ENCODE results near the gene BIRC6. TPM values are rescaled to one million over a fixed set of nuclear protein-coding genes. Genes with fewer than 3 reads are reported as not detected.

Gene BIRC6
- total and polyA plus RNA-seq, 12 donors: 14.2 to 165 (median 80.7) TPM

- Histone ChIP-seq H3K36me3 (replicated peaks in 1 of 2) (peaks cover 0 to 9% of the 10 kb centered on the region in 2 donors), H3K4me3 (peak overlapping the region in 1 of 4 donors; percentile 88), H3K9me3 (replicated peaks in 1 of 3) (no peaks in the 10 kb centered on the region), H3K4me1 (replicated peaks in 1 of 2) (peaks cover 0 to 19% of the 10 kb centered on the region in 2 donors), H3K27ac (peak overlapping the region in 1 of 5 donors; percentile 71), H3K27me3 (no peaks in the 10 kb centered on the region)
- DNase-seq: no peak
- intact Hi-C loops (cut with DNase I): no loop called here
- TF ChIP-seq POLR2A (IDR thresholded peaks at IDR 0.05) (no peak), CTCF (IDR thresholded peaks at IDR 0.05) (no peak)
- 60 to 68% (median 65%) methylated on average over 13 of the region's 13 CpGs for WGBS, 4 donors
These were observed 269.9 kb downstream of the BIRC6 start for GRCh38 chr2:32626639-32627221.

- Histone ChIP-seq H3K4me3 (peak overlapping the region; percentile 19 to 88 (median 49)), H3K4me1 (replicated peaks in 1 of 2) (peaks cover 0 to 19% of the 10 kb centered on the region in 2 donors), H3K27ac (peak overlapping the region in 3 of 5 donors; percentile 64 to 71 (median 70)), H3K27me3 (no peaks in the 10 kb centered on the region), H3K9me3 (replicated peaks in 1 of 3) (no peaks in the 10 kb centered on the region), H3K36me3 (replicated peaks in 1 of 2) (peaks cover 0 to 16% of the 10 kb centered on the region in 2 donors)
- peak; percentile 55 to 76 (median 68) for DNase-seq
- intact Hi-C loops (cut with DNase I): no loop called here
- TF ChIP-seq CTCF (IDR thresholded peaks at IDR 0.05) (peak in 5 of 6 experiments; percentile 34 to 49 (median 41)), POLR2A (IDR thresholded peaks at IDR 0.05) (no peak)
- WGBS, 4 donors: 1 to 3% (median 1%) methylated on average over 8 to 16 of the region's 16 CpGs
These were observed 270.6 kb downstream of the BIRC6 start for GRCh38 chr2:32627441-32627813.

- Histone ChIP-seq H3K27ac (peak within 1 kb of the TSS in 3 of 5 donors; percentile 64 to 71 (median 70)), H3K36me3 (replicated peaks in 1 of 2) (peaks cover 0 to 16% of the 10 kb centered on the region in 2 donors), H3K27me3 (no peaks in the 10 kb centered on the region), H3K9me3 (replicated peaks in 1 of 3) (no peaks in the 10 kb centered on the region), H3K4me1 (replicated peaks in 1 of 2) (peaks cover 0 to 19% of the 10 kb centered on the region in 2 donors), H3K4me3 (peak within 1 kb of the TSS; percentile 58 to 94 (median 80))
- intact Hi-C loops (cut with DNase I): no loop called here
- DNase-seq: peak; percentile 96 to 98 (median 97)
- TF ChIP-seq CTCF (IDR thresholded peaks at IDR 0.05): peak in 1 of 6 experiments; percentile 15
- TF ChIP-seq POLR2A (IDR thresholded peaks at IDR 0.05): peak in 1 of 2 donors; percentile 40
- whole genome bisulfite sequencing, 4 donors: 0 to 1% (median 1%) methylated on average over 19 to 39 of the region's 39 CpGs
These were observed 271.2 kb downstream of the BIRC6 start, which contains the start of gene TTC27 for GRCh38 chr2:32627814-32628579. TSS of gene TTC27 (plus strand) at chr2:32628050. CDS start at chr2:32628293, 243 bp downstream.

- 80 to 90% (median 86%) methylated on average over 5 of the region's 5 CpGs for WGBS, 4 donors
These were observed 275.3 kb downstream of the BIRC6 start for GRCh38 chr2:32632089-32632488.

More at GRCh38 chr2:32632089-32632488, 275.3 kb downstream of the BIRC6 start:
- Histone ChIP-seq H3K27me3 (no peaks in the 10 kb centered on the region), H3K4me3 (no peak overlapping the region), H3K36me3 (replicated peaks in 1 of 2) (peaks cover 0 to 32% of the 10 kb centered on the region in 2 donors), H3K27ac (no peak overlapping the region), H3K9me3 (replicated peaks in 1 of 3) (no peaks in the 10 kb centered on the region), H3K4me1 (replicated peaks in 1 of 2) (peaks cover 0 to 18% of the 10 kb centered on the region in 2 donors)
- TF ChIP-seq POLR2A (IDR thresholded peaks at IDR 0.05): no peak
- TF ChIP-seq CTCF (IDR thresholded peaks at IDR 0.05): no peak
- intact Hi-C loops (cut with DNase I): no loop called here
- no peak for DNase-seq

Measured in adrenal gland (tissue), 12 donors.